ENCODE measurements around the gene FGGY.

FGGY gene

DNA sequence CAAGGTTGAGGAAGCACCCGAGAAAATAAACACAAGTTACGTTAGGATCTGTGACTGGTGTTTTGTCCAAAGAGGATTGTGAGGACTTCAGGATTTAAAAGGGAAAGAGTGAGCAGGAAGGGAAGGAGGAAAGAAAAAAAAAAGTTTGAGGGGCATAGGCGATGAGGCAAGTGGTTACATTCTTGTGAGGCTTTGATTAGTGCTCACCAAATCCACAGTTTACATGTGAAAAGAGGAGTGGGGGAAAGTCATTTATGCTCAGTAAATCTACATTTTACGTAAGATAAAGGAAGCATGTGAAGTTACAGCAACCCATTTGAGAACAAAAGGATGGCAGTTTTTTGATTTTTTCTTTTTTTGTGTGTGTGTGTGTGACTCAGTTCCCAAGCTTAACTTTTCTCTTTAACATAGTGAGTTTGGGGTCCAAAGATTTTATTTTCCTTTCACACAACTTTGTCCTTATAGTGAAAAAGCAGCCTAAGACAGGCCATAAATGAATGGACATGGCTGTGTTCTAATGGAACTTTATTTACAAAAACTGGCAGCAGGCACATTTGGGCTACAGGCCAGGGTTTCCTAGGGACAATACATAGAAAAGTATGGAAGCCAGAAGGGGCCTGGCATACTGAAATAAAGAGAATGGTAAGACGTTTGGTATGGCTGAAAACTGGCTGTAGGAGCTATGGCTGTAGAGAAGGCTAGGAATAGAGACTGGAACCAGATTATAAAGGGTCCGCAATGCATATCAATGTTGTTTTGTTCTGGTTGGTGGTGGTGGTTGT, 121.7 kb downstream of the FGGY start:
- no peak for DNase-seq

DNA sequence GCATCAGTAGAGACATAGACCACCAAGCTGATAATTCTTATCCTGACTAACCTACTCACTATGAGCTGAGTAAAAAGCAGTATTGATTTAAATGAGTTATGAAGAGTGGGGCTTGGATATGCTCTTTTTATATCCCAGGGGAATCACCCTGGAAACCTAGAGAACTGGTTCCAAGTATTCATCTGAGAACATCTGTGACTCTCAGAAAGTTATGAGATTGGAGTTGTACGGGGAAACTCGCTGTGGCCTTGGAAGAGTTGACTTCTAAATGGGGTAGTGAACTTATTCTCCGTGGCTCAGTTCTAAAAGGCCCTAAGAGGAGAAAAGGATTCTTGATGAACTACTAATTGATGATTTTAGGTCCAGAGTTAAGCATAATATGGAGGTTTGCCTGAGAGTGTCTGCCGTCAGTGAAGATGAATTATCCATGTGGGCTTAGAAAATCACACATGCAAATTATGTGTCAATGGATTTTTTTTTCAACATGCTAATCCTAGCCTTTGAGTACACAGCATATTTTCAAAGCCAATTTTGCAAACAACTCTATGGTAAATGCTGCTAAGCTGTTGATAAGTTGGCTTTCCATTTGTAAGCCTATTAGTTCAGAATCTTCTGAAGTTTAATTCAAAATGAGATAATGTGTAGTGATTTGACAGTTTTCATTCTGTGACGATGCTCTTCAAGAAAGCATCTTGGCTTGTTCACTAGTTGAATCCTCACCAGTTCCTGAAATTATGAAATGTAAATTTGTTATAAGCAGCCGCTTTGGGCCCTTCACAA, 122.7 kb downstream of the FGGY start:
- no peak for DNase-seq

DNA sequence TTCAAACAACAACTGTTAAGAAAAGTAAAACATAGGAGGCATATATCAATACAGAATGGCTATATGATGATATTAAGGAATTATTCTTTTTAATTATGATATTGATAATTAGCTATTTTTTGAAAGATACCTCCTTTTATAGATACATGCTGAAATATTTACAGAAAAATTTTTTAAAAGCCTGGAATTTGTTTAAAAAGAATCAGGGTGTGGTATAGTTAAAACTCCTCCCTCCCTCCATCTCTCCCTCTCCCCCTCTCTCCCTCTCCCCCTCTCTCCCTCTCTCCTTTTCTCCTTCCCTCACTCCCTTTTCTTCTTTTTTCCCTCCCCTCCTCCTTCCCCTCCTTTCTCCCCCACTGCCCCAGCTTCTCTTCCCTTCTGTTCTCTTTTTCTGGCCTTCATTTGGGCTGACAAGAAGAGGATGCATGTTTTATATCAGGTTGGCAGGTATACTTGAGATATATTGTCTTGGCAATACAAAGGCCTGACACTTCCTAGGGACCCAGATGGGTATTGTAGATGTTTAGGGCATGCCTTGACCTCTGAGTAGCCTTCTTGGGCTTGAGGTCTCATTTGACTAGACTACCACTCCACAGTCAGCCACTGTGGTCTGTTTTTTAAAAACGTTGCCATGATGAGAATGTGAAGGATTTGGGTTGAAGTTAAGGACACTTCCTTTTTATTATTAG, 124.5 kb downstream of the FGGY start:
- no peak for DNase-seq

DNA sequence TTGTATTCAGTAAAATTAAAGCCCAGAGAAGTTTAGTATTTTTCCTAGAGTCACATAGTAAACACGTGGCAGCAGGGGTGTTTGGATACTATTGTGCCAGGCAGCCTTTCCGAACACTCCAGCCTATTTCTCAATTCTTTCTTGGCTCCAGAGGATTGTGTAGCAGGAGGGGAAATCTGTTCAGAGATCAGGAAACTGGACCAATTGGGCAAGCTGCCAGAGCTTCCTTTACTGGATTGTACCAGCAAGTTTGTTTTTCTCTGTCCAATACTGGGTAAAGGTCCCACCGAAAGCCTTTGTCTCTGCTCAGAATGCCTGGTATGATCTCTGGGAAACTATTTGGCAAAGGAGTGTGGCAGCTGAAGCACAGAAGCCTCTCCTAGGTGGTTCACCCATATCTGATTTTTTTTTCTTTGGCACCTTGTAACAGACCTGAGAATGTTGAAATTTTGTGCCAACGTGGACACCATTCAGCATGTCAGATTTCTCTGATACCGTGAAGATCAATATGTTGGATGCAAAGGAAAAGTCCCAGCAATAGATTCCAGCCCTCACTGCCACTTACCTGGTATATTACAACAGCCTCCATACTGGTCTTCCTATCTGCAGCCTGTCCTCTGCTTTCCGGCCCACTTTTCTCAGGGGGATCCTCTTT, 126.2 kb downstream of the FGGY start:
- no peak for DNase-seq

DNA sequence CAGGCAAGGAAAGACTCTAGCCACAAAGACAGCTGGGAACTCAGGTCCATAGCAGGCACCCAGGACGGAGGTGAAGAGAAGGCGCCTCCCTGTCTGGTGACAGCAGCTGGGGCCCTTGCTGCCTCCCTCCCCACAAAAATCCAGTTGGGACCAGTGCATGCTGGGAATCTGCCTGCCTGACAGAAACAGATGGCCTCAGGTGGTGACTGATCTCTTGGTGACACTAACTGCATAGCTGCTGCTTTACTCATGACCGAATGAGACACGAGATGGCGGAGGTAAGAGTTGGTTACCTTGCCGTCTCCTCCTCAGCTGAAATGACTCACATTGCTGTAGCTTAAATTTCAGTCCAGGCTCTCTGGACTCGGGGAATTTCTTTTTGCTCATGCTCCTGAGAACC, 130.3 kb downstream of the FGGY start:
- no peak for DNase-seq

DNA sequence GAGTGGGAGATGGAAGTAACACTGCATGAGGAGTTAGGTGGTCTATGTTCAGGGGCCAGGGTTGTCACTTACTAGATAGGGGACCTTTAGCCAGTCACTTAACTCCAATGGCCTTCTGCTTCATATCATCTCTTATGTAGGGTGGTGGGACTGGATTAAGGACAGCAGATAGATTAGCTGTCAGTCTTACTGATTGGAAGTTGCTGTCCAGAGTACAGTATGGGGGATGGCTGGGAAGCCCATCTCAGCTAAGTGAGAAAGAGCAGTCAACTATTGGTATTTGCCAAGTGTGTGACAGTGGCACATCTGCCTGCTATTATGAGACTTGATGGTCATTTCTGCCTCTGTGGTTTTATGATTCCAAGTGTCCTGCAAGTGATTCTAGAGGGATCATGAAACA, 130.9 kb downstream of the FGGY start:
- no peak for DNase-seq

DNA sequence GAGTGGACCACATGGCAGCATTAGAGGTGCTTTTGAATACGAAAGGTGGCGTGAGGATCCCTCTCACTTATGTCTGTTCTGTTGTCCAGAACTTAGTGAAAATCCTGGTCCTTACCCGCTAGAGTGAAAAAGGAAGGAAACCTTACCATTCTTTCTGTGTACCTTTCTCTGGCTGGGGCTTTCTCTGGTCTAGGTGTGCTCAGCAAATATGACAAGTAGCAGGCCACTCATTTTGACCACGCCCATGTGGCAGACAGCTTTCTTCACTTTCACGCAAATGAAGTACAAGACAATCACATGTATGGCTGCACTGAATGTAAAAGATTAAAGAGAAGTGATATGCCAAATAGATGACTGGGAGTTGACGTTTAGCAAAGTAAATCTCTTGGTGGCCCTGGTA, 131.9 kb downstream of the FGGY start:
- no peak for DNase-seq

DNA sequence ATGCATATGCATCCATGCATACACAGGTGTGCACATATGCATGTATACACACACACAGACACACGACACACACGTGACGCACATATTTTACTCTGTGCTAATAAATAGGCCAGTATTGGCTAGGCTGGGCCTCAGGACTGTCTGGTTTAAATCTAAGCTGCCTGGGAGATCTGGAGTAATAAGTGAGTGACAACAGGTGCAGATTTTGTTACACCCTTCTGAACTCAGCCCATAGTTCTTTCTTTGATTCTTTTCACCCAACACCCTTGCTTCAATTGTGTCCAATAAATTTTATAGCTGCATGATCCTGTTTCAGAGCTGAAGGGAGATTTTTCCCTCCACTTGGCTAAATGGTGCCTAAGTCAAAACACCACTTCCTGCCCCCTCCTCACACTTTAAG, 132.8 kb downstream of the FGGY start:
- no peak for DNase-seq

DNA sequence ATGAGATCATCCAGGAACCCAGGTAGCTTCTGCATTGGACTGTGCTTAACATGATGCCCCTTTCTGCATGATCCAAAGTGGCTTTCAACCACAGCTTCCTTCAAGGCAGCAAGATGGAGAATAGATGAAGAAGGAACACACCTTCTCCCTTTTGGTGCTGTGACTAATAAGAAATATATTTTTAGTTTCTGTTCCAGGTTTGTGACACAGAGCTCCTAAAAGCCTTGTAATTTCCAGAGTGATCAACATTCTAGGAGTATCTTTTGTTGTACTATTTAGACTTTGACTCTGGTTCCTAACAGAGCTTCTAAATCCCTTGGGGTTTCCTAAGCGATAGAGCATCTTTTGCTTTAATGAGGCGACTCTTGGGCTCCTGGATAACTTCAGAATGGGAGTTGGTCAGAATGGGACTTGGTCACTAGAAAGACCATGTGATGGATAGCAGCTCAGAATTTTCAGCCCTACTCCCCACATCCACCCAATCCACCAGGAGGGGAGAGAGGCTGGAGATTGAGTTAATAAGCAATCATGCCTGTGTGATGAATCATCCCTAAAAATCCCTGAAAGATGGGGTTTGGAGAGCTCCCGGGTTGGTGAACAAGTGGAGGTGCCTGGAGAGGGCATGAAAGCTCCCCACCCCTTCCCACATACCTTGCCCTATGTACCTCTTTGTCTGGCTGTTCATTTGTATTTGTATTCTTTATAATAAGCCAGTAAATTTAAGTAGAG, 134.8 kb downstream of the FGGY start:
- no peak for DNase-seq

DNA sequence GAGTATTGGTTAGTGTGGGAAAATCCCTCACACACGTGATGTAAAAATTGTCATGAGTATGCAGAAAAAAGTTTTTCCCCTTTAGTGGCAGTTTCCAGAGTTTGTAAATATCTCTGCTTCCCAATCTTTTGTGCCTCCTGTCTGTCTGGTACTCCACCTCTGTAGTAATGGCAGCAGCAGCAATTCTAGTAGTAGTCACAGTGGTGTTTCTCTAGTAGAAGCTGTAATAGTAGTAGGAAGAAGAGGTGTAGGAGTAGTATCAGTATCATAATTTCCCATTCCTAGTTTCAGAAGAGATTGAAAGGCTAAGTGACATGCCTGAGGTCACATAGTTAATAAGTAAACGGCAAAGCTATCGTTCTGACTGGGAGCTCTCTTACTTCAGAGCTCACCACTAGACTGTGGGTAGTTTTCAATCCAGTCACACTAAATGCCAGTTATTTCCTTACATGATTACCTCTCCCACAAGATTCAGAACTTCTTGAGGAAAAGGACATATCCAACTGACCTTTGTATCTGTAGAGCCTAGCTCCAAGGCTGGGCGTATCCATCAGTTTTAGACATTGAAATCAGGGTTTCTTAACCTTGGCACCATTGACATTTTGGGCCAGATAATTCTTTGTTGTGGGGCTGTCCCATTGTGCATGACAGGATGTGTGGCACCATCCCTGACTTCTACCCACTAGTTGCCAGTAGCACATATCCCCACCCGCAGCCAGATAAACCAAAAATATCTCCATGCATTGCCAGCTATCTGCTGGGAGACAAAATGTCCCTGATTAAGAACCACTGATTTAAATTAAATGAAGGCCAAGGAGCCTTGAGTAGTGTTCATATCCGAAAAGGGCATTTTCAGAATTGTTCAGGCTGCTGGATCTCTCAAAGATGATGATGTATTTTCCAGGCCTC, 135.9 kb downstream of the FGGY start:
- peak; percentile 15 for DNase-seq

DNA sequence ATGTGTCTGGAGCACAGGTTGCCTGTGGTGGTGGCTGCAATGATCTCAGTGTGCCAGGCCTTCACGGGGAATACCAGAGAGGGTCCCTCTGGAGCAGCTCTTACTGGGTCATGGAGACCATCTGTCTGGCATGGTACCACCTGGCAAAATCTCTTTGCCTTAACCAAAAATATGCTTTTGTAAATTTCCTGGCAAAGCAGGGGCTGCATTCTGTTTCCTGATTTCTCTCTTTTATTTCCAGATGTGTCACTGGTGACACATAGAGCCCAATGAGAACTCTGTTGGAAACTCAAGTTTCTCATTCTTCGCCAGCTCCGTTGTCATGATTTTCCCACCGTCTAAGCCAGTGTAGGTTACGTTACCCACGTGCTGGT, 136.5 kb downstream of the FGGY start:
- no peak for DNase-seq

DNA sequence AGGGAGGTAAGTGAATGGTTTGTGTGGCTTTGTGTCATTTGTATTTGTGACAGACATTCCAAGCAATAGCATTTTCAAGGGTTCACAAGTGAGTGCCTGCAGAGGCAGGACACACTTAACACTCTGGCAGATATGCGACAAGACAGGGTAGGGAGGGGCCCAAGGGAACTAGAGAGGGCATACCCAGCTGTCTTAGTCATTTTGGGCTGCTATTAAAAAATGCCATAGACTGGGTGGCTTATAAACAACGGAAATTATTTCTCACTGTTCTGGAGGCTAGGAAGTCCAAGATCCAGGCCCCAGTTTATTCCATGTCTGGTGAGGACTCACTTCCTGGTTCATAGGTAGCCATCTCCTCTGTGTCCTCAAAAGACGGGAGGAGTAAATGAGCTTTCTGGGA, 137.4 kb downstream of the FGGY start:
- no peak for DNase-seq

DNA sequence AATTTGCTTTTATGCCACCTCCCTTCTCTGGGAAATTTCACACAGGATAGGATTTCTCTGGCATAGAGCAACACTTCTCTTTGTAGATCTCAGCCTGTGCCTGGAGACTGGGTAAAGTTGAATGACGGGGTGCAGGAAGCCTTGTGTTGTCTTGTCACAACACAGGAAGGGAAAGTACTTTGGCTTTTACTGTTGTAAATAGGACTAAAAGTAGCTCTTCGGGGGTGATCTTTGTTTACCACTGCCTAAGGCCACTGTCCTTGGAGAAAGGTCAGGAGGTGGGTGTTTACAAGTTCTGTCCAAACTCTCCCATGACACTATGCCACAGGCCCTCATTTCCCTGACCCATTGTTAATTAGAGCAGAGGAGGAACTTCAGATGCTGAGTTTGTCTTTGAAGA, 139.7 kb downstream of the FGGY start:
- no peak for DNase-seq

DNA sequence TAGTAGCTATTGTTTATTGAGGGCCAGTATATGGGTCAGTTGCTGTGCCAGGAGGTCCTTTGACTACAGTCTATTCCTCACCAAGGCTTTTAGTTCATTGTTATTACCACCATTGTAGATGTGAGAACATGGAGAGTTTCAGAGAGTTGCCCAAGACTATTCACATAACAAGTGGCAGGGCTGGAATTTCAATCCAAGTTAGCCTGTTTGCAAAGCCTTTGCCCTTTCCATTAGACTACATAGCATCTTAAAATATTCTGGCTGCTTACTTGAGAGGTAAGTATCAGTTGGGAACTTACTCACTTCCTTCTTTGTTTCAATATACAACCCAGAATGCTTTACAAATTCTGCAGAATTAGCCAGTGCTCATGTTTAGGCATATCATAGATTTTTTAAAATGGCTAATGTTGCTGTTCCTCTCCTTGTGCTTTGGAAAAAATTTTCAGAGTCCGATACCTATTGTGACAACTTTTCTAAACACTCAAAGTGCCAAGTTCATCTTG, 141.2 kb downstream of the FGGY start:
- no peak for DNase-seq

DNA sequence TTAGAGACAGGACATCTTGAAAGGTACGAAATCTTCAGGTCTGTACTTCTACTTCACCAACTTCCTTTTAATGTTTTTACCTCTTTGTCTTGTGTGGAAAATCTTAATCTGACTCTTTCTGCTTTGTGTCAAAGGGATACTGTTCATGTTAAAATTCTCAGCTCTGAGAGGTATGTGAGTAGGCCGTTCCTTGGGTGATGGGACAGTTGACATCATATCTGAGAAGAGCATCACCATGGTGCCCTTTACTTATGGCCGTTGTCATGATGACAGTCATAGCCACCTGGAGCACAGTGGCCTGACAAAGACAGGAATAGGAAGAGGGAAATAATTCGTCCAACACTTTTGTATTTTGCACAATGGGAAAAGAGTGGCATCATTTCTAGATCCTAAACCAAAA, 145.6 kb downstream of the FGGY start:
- no peak for DNase-seq

DNA sequence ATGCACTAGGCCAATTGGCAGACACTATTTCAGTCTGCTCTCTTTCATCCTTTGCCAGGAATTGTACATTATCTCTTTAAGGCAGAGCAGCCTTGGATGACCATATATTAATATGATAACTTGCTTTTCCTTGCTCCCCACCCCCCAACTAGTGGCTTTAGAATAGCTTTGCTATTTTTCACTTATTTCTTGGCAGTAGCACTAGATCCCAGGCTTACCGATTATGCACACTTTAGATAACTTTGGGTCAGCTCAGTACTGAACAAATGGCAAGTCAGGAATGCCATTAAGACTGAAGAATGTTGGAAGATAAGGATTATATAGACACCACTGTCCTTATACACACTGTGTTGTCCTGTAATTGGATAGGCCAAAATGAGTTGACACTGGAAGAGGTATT, 146.4 kb downstream of the FGGY start:
- no peak for DNase-seq

DNA sequence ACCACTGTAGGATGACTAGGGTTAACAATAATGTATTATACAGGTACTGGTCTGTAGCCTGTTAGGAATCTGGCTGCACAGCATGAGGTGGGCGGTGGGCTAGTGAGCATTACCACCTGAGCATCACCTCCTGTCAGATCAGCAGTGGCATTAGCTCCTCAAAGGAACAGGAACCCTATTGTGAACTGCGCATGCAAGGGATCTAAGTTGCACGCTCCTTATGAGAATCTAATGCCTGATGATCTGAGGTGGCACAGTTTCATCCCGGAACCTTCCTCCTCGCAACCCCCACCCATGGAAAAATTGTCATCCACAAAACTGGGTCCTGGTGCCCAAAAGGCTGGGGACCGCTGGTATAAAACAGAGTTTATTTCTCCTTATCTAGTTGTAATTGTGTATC, 147.6 kb downstream of the FGGY start:
- DNase-seq: no peak

DNA sequence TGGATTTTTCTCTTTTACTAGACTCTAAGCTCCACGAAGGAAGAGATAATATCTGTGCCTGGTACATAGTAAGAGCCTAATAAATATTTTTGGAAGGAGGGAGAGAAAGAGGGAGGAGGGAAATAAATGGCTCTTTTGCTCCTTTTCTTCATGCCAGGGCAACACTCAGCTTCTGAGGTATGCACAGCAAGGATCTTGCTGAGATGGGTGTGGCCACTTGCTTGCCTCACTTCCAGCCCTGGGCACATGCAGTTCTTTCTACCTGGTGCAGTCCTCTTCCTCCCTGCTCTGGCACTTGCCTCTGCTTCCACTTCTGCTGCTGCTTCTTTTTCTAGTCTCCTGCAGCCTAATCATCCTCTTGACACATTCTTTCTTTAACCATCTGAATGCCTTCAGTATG, 148.1 kb downstream of the FGGY start:
- no peak for DNase-seq

DNA sequence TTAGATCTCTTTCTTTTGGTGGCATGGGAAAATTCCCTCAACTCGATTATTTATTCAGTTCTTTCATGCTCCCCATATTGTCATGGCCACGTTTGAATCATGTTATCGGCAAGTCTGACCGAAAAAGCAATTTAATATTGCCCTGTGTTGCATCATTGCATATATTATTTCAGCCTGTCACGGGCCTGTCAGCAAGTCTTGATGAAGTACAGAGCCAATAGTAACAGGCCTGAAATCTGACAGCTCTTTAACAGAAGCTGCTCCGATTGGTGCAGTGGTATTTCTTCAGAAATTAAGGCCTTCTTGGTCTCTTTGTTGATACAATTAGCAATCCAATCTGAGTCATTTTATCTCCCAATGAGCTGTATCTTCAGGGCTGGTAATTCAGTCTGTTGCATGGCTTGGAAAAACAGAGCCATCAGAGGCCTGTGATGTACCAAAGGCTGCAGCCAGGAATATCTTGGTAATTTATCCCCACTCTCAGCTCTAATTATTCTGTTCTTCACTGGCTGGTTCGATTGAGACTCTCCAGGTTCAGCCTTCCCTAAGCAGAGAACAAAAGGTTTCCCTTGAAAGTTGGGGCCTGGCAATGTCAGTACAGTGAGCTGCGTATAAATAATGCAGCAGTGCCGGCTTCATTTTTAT, 149.5 kb downstream of the FGGY start:
- DNase-seq: no peak

DNA sequence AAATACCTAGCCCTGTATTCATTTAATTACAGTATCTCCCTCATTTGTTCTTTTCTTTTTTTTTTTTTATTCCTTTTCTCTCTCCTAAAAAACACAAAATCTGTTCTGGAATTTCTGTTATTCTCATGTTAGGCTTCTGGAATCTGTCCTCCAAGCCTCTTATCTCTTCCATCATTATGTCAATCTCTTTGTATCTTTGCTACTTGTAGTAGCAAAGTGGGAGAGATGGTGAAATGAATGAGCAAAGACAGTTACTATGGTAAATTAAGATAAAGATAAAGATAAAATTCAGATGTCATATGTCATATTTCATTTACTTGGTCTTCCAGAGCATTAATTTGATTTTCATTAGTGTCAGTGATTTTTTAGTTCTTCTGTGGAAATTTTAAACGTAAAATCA, 155.1 kb downstream of the FGGY start:
- no peak for DNase-seq

DNA sequence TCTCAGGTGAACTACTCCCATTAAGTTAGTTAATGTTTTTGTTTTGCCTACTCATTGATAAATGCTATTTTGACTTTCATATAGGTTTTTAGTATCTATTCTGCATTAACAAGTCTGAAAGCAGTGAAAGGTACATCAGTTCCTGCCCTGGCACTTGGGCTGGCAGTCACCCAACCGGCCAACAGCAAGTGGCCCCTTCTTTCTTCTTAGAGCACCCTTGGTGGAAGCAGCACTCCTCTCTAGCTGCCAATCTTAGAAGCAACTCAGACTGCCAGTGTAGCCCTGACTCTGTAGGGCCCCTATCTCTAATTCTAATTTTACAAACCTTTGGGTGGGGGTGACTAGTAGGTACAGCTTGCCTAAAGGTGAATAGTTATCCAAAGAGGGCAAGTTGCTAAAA, 155.7 kb downstream of the FGGY start:
- DNase-seq: no peak

Data from activated CD4-positive, alpha-beta T cell treated with anti-CD3 and anti-CD28 coated beads for 48 hours (primary cell).